Loucy (cell line): ENCODE measurements around the gene SLC6A18.

ENCODE experiments used
- CTCF ChIP-seq: fragments of 200-600 bp; sonication (generic); conservative IDR thresholded peaks from 2 replicates; pipeline ENCODE4 v1.5.1; 2014; ENCODE audit warnings: mild to moderate bottlenecking, antibody characterized with exemption, low read length
- EZH2phosphoT487 ChIP-seq: fragments of 200-600 bp; IDR thresholded peaks from 2 replicates; pipeline ENCODE4 v1.6.1; 2018; ENCODE audit warnings: antibody characterized with exemption, mild to moderate bottlenecking, moderate library complexity, borderline replicate concordance

GRCh38 chr5:1247811-1248210 lies 22.6 kb downstream of the SLC6A18 start:
- TF ChIP-seq CTCF (no peak), EZH2phosphoT487 (no peak)
